ENCODE results near the gene ZDHHC5.

- no peak for TF ChIP-seq CTCF (IDR thresholded peaks at IDR 0.05)
- no peak for TF ChIP-seq SIN3A (IDR thresholded peaks at IDR 0.05; ENCODE audit: borderline replicate concordance, insufficient read depth, low read depth, low read length)
Observed at GRCh38 chr11:57735619-57736298, 67.8 kb downstream of the ZDHHC5 start.
